Measurements from ENCODE around the gene LILRB1.
"Not testable (repeated sequence)": the region's sequence is repeated elsewhere in the genome, so short reads cannot be mapped to it uniquely, and the experiment has no call there.

LILRB1 gene

DNA sequence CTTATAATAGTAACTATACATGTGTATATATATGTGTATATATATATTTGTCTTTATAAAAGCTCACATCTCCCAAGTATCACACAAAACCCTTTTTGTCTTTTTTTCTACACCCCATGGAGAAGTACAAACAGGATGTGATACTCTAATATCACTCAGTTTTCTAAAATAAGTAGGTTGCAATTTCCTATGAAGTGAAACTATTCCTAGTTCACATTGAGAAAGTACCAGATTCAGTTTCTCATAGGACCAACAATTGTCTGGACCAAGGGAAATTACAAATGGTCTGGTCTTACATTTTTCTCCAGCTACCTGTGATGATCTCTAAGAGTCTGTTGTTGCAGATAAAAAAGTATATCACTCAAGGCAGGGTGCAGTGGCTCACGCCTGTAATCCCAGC is 17.9 kb upstream of the LILRB1 start:
- TF ChIP-seq TARDBP (IDR thresholded peaks at IDR 0.05) (no peak), FOXA1 (IDR thresholded peaks at IDR 0.05) (no peak), NFRKB (IDR thresholded peaks at IDR 0.05) (no peak), BHLHE40 (IDR thresholded peaks at IDR 0.05; ENCODE audit: borderline replicate concordance) (no peak), L3MBTL2 (conservative IDR thresholded peaks at IDR 0.05) (no peak)
- ChIA-PET CTCF (no interaction called here), POLR2A (no interaction called here)
- DNase-seq (ENCODE audit: extremely low spot score): no peak

DNA sequence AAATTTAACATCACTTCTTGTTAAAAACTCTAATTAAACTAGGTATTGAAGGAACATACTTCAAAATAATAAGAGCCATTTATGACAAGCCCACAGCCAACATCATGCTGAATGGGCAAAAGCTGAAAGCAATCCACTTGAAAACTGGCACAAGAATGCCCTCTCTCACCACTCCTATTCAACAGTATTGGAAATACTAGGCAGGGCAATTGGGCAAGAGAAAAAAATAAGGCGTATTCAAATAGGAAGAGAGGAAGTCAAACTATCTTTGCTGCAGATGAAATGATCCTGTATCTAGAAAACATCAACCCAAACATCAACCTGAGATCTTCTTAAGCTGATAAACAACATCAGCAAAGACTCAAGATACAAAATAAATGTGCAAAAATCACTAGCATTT is 15.6 kb upstream of the LILRB1 start:
- ChIA-PET CTCF (no interaction called here), POLR2A (no interaction called here)
- TF ChIP-seq ZNF384 (IDR thresholded peaks at IDR 0.05) (no peak), ELF4 (IDR thresholded peaks at IDR 0.05) (no peak), CTBP1 (IDR thresholded peaks at IDR 0.05; ENCODE audit: borderline replicate concordance) (no peak), TARDBP (IDR thresholded peaks at IDR 0.05) (no peak), ARNT (IDR thresholded peaks at IDR 0.05) (no peak), L3MBTL2 (conservative IDR thresholded peaks at IDR 0.05) (no peak)
- no peak for DNase-seq (ENCODE audit: extremely low spot score)

DNA sequence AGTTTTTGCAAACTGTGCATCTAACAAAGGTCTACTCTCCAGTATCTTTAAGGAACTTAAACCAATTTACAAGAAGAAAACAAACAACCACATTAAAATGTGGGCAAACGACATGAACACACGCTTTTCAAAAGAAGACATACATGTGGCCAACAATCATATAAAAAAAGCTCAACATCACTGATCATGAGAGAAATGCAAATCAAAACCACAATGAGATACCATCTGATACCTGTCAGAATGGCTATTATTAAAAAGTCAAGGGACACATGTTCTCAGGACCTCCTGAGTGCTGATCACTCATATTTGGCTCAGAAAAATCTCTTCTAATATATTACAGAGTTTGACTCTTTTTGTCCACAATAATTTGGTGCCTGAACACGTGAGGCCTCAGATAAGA is 14.2 kb upstream of the LILRB1 start:
- ChIA-PET POLR2A (no interaction called here), CTCF (no interaction called here)
- no peak for TF ChIP-seq ZNF384 (IDR thresholded peaks at IDR 0.05)
- TF ChIP-seq SUZ12 (IDR thresholded peaks at IDR 0.05): no peak
- no peak for TF ChIP-seq LEF1 (IDR thresholded peaks at IDR 0.05; ENCODE audit: borderline replicate concordance)
- TF ChIP-seq ARNT (IDR thresholded peaks at IDR 0.05): no peak
- no peak for TF ChIP-seq SP1 (IDR thresholded peaks at IDR 0.05)
- TF ChIP-seq L3MBTL2 (conservative IDR thresholded peaks at IDR 0.05): no peak
- no peak for DNase-seq (ENCODE audit: extremely low spot score)

DNA sequence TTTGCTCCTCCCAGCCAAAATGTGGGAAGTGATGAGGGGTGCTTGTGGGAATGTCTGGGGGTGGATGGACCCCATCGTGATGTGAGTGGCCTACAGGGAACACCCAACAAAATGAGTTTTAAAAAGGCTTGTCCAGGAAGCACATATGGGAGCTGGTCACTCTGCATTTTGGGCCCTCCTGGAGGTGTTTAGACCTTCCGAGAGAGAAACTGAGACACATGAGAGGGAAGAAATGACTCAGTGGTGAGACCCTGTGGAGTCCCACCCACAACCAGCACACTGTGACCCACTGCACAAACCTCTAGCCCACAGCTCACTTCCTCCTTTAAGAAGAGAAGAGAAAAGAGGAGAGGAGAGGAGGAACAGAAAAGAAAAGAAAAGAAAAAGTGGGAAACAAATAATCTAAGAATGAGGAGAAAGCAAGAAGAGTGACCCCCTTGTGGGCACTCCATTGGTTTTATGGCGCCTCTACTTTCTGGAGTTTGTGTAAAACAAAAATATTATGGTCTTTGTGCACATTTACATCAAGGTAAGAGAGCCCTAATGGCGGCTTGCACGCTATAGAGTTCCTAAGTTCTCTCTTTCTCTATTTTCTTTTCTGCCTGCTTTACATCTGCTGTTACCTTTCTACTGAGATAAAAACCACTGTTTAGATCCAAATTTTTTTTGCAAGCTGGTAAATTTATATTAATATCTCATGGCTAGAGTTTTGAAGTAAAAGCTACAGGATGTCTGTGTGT is 13.3 kb upstream of the LILRB1 start:
- ChIA-PET CTCF (no interaction called here), POLR2A (no interaction called here)
- no peak for TF ChIP-seq ZNF384 (IDR thresholded peaks at IDR 0.05)
- no peak for DNase-seq (ENCODE audit: extremely low spot score)

DNA sequence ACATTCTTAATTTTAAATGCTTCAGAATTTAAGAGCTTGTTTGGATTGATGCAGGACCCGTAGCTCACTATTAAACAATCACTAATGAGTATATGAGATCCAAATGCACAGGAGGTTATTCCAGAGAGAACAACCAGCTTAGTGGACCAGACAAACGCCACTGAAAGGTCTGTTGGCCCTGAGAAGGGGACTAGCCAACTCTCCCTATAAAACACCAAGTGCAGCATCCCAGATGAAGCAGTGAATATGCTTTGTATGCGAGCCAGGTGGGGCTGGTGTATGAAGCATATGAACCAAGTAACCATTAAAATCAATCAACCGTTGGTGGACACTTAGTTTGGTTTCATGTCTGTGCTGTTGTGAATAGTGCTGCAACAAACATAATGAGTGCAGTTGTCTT is 9.8 kb upstream of the LILRB1 start:
- no peak for DNase-seq (ENCODE audit: extremely low spot score)
- POLR2A ChIA-PET: no interaction called here
- CTCF ChIA-PET: no interaction called here
- TF ChIP-seq SP1 (IDR thresholded peaks at IDR 0.05) (no peak), BHLHE40 (IDR thresholded peaks at IDR 0.05; ENCODE audit: borderline replicate concordance) (no peak), L3MBTL2 (conservative IDR thresholded peaks at IDR 0.05) (no peak), TARDBP (IDR thresholded peaks at IDR 0.05) (no peak), SUZ12 (IDR thresholded peaks at IDR 0.05) (no peak), ZNF384 (IDR thresholded peaks at IDR 0.05) (no peak), FOXK2 (IDR thresholded peaks at IDR 0.05) (no peak), FOXM1 (IDR thresholded peaks at IDR 0.05; ENCODE audit: borderline replicate concordance) (no peak), LEF1 (IDR thresholded peaks at IDR 0.05; ENCODE audit: borderline replicate concordance) (no peak)
- TF ChIP-seq, protein P1, sequence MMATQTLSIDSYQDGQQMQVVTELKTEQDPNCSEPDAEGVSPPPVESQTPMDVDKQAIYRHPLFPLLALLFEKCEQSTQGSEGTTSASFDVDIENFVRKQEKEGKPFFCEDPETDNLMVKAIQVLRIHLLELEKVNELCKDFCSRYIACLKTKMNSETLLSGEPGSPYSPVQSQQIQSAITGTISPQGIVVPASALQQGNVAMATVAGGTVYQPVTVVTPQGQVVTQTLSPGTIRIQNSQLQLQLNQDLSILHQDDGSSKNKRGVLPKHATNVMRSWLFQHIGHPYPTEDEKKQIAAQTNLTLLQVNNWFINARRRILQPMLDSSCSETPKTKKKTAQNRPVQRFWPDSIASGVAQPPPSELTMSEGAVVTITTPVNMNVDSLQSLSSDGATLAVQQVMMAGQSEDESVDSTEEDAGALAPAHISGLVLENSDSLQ (IDR thresholded peaks at IDR 0.05): no peak

DNA sequence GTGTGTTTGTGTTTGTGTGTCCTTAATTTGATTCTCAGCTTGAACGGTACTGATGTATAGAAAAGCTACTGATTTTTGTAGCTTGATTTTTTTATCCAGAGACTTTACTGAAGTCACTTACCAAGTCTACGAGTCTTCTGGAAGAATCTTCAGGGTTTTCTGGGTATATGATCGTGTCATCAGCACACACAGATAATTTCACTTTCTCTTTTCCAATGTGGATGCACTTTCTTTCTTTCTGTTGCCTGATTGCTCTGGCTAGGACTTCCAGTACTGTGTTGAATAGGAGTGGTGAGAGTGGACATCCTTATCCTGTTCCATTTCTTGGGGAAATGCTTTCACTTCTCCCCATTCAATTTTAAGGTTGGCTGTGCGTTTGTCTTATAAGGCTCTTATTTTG is 7.9 kb upstream of the LILRB1 start:
- POLR2A ChIA-PET: no interaction called here
- CTCF ChIA-PET: no interaction called here
- DNase-seq (ENCODE audit: extremely low spot score): no peak
- no peak for TF ChIP-seq NFRKB (IDR thresholded peaks at IDR 0.05)
- no peak for TF ChIP-seq FOXA1 (IDR thresholded peaks at IDR 0.05)
- TF ChIP-seq ARNT (IDR thresholded peaks at IDR 0.05): no peak
- TF ChIP-seq, protein P1 (IDR thresholded peaks at IDR 0.05): no peak
- no peak for TF ChIP-seq FOXK2 (IDR thresholded peaks at IDR 0.05)
- no peak for TF ChIP-seq SUZ12 (IDR thresholded peaks at IDR 0.05)
- no peak for TF ChIP-seq ELF4 (IDR thresholded peaks at IDR 0.05)
- no peak for TF ChIP-seq FOXM1 (IDR thresholded peaks at IDR 0.05; ENCODE audit: borderline replicate concordance)
- no peak for TF ChIP-seq ZNF384 (IDR thresholded peaks at IDR 0.05)
- TF ChIP-seq LEF1 (IDR thresholded peaks at IDR 0.05; ENCODE audit: borderline replicate concordance): no peak
- no peak for TF ChIP-seq HDGF (IDR thresholded peaks at IDR 0.05; ENCODE audit: borderline replicate concordance)
- no peak for TF ChIP-seq L3MBTL2 (conservative IDR thresholded peaks at IDR 0.05)
- no peak for TF ChIP-seq CTBP1 (IDR thresholded peaks at IDR 0.05; ENCODE audit: borderline replicate concordance)
- no peak for TF ChIP-seq BHLHE40 (IDR thresholded peaks at IDR 0.05; ENCODE audit: borderline replicate concordance)

DNA sequence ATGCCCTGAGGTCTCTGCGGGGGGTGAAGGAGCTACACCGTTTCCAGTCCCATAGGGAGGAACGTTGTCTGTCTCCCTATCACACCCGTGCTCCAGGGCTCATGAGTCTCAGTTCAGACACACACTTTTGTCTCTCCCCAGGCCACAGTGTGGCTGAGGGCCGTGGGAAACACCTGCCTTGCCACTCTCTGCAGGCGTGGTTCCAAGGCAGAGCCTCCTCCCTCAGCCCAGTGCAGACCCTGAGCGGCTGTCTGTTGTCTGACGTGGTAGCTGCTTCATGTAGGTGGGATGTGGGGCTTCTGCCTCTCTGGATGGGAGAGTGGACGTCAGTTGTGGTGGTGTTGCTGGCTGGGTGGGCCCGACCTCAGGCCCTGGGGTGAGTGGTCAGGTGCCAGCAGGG is 6.0 kb upstream of the LILRB1 start:
- POLR2A ChIA-PET; DNase-seq (ENCODE audit: extremely low spot score); CTCF ChIA-PET: not testable (repeated sequence)

DNA sequence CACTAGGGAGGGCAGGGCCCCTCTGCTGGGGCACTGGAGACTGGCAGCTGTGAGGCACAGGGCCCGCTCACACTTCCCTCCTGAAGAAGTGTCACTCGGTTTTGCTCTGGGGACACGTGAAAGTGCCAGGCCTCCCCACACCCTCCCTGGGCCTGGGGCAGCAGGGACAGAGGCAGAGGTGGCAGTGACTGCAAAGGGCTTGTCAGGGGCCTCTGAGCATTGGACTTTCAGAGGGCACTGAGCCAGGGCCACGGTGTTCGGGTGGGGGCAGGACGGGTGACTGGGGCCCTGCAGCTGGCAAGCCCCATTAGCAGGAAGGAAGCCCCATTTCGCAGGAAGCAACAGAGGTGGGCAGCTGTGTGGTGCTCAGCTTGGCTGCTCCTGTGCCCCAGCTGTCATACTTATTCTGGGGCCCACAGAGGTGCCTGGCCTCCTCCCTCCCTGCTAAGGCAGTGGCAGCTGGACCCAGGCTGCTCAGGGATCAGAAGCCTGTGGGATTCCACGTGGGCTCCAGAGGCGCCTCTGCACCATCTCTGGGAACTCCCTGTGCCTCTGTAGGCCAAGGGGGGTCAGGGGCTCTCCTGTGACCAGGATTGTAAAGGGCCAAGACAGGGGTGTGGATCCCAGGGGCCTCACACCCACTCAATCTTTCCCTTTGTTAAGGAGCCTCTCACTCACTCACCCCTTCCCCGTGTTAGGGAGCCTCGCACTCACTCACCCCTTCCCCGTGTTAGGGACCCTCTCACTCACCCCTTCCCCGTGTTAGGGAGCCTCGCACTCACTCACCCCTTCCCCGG is 5.2 kb upstream of the LILRB1 start:
- DNase-seq (ENCODE audit: extremely low spot score); POLR2A ChIA-PET; CTCF ChIA-PET: not testable (repeated sequence)

Measured in HEK293T (cell line).